ENCODE measurements around the gene OTOS. TPM values are rescaled to one million over a fixed set of nuclear protein-coding genes. Genes with fewer than 3 reads are reported as not detected.

OTOS gene
- total RNA-seq, 4 donors from 2014 or later = not detected

DNA sequence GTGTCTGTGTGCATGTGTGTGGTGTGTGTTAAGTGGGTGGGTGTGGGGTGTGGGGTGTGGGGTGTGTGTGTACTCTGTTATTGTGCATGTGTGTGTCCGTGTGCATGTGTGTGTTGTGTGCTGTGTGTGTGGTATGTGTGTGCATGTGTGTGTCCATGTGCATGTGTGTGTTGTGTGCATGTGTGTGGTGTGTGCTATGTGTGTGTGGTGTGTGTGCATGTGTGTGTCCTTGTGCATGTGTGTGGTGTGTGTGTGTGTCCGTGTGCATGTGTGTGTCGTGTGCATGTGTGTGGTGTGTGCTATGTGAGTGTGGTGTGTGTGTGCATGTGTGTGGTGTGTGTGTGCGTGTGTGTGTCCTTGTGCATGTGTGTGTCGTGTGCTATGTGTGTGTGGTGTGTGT lies 6.9 kb upstream of the OTOS start:
- DNase-seq (ENCODE audit: low spot score) (no peak), ATAC-seq (ENCODE audit: low FRiP score) (no peak)
- TF ChIP-seq, protein P1, sequence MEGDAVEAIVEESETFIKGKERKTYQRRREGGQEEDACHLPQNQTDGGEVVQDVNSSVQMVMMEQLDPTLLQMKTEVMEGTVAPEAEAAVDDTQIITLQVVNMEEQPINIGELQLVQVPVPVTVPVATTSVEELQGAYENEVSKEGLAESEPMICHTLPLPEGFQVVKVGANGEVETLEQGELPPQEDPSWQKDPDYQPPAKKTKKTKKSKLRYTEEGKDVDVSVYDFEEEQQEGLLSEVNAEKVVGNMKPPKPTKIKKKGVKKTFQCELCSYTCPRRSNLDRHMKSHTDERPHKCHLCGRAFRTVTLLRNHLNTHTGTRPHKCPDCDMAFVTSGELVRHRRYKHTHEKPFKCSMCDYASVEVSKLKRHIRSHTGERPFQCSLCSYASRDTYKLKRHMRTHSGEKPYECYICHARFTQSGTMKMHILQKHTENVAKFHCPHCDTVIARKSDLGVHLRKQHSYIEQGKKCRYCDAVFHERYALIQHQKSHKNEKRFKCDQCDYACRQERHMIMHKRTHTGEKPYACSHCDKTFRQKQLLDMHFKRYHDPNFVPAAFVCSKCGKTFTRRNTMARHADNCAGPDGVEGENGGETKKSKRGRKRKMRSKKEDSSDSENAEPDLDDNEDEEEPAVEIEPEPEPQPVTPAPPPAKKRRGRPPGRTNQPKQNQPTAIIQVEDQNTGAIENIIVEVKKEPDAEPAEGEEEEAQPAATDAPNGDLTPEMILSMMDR (IDR thresholded peaks at IDR 0.05) = no peak

DNA sequence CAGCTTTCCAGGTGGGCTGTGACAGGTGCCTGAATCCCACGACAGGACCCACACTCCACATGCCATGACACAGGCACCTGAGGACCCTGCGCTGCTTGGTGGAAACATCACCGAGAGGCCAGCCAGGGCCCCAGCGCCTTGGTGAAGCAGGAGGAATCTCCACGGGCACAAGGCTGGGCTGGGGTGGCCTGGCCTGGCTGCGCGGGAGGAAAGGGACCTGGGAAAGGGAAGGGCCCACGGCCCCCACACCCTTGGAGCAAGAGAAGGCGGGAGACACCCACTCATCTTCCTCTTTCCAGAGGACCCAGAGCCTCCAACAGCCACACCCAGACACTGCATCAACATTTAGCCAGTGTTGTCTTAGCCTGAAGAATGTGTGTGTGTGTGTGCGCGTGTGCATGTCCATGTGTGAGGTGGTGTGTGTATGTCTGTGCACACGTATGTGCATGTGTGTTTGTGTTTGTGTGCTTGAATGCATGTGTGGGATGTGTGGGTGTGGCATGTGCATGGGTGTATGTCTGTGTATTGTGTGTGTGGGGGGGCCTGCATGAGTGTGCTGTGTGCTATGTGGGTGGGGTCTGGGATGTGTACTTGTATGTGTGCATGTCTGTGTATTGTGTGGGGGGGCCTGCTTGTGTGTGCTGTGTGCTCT lies 6.3 kb upstream of the OTOS start:
- TF ChIP-seq, protein P1 (IDR thresholded peaks at IDR 0.05) = no peak
- ATAC-seq (ENCODE audit: low FRiP score) (no peak), DNase-seq (ENCODE audit: low spot score) (no peak)

DNA sequence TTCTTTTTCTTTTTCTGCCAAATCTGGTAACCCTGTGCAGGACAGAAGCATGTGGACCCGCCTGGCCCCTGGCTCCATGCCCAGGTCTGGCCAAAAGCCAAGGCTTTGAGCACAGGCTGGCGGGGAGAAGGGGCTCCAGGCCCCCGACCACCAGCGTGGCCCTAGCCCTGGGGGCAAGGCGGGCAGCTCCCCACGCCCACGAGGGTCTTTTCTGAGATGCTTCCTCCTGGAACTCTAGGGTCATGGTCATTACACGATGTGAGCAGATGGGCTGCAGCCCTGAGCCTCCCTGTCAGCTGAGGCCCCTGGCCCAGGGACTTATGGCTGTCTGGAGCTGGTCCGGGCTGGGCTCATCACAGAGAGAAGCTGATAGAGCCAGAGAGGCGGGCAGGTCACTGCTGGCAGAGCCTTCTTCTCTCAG lies 5.7 kb upstream of the OTOS start:
- no peak for DNase-seq (ENCODE audit: low spot score)
- ATAC-seq (ENCODE audit: low FRiP score) = no peak
- TF ChIP-seq, protein P1 (IDR thresholded peaks at IDR 0.05) = no peak

DNA sequence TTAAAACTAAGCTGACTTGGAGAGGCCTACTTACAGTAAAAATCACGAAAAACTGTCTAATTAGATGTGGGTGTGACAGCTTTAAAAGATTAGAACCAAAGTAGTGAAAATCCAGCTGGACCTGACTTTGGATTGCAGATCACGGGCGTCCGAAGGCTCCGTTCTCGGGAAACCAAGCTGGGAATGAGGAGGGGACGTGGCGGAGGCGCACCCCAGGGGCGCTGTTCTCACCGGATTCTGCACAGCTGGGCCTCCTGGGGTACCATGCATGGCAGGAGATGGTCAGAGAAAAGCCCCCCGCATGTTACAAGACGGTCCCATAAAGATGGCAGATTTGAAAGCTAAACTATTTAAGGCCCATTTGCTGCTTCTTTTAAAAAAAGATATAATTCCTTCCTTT lies 5.0 kb upstream of the OTOS start:
- ATAC-seq (ENCODE audit: low FRiP score) (no peak), DNase-seq (ENCODE audit: low spot score) (no peak)
- TF ChIP-seq, protein P1 (IDR thresholded peaks at IDR 0.05) = no peak

DNA sequence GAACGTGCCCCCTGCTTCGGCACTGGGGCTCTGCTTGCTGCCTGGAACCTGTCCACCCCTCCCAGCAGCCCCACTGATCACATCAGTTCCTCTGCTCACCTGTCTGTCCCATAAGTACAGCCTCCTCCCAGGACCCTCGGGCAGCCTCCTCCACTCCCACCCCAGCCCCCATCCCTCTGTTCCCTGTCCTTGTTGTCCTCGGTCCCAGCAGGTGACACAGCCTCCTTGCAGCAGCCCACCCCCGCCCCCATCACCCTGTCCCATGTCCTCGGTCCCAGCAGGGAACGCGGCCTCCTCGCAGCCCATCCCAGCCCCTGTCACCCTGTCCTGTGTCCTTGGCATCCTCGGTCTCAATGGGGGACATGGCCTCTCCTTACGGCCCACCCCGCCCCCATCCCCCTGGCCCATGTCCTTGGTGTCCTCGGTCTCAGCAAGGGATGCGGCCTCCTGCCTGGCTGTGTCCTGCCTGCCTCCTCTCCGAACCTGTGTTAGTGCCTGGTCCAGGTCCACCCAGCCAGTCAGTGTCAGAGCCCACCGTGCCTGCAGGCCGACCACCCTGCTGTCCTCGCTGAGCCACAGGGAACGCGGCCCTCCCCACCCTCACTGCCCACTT lies 4.3 kb upstream of the OTOS start:
- no peak for DNase-seq (ENCODE audit: low spot score)
- TF ChIP-seq, protein P1 (IDR thresholded peaks at IDR 0.05) = no peak
- ATAC-seq (ENCODE audit: low FRiP score) = no peak

DNA sequence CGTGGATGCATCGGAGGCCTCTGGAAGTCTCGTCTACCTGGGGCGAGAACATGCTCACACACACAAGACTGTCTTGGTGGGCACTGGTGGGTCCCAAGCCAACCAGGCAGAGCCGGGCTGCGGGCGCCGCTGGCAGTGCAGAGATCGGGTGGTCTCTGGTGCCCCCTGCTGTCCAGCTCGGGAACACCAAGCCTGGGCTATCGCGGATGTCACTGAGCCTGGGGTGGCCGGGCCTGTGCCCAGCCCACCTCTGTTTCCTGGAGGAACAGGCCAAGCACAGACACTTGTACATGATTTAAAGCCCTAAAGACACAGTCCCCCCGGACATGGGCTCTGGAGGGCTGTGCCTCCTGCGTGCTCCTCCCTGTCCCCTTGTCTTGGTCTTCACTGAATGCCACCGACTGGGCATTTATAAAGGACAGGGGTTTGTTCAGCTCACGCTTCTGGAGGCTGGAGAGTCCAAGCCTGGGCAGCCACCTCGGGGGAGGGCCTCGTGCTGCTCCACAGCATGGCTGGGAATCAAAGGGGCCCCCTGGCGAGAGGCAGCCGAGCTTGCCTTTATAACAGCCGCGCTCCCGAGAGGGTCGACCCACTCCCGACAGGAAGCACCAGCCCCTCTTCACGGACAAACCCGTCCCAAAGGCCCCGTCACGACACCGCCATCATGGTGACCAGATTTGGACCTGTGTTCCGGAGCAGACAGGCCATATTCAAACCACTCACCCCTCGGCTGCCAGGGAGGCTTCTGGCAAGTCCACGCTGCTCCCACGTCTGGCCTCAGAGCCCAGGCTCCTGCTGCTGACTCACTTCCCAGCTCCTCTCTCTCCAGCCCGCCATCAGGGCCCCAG lies 3.6 kb upstream of the OTOS start:
- ATAC-seq (ENCODE audit: low FRiP score) (peak; percentile 75), DNase-seq (ENCODE audit: low spot score) (peak; percentile 75)
- TF ChIP-seq, protein P1 (IDR thresholded peaks at IDR 0.05) = peak in 2 of 3 donors; percentile 58 to 75

All from omental fat pad (tissue), 4 donors.